GM19239 (cell line): ENCODE results near the gene DOK6.
"Not testable (repeated sequence)": the region's sequence is repeated elsewhere in the genome, so short reads cannot be mapped to it uniquely, and the experiment has no call there.

Experiments used
- DNase-seq: peaks from one replicate; pipeline ENCODE4 v3.0.0; 2011; ENCODE audit warnings: low spot score; ENCODE audit not compliant: insufficient read length
- FAIRE-seq: peaks from 2 replicates; lab custom pipeline; 2011; peaks lifted over from hg19 to GRCh38; lab: Jason Lieb, UNC

DOK6 gene

GRCh38 chr18:69841117-69841516 is 440.4 kb downstream of the DOK6 start:
- DNase-seq (no peak), FAIRE-seq (no peak)

DNA sequence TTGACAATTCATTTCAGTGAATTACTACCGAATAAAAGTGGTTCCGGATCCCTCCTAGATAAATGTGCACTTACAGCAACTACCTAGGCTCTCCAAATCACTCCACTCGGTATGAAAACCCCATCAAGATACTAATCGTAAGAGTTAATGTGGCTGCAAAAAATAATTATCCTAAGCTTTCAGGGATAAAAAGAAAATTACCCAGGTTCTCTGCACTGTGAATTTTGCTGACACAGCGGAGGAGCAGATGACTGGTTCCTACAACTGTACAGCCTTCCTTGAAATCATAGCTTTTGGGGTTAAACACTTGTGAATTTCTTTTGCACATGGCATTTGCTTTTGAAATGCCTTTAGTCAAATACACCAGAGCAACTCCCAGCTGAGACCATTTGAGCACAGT is 442.3 kb downstream of the DOK6 start:
- FAIRE-seq = no peak
- no peak for DNase-seq

GRCh38 chr18:69844656-69845055 is 444.0 kb downstream of the DOK6 start:
- DNase-seq (no peak), FAIRE-seq (no peak)

DNA sequence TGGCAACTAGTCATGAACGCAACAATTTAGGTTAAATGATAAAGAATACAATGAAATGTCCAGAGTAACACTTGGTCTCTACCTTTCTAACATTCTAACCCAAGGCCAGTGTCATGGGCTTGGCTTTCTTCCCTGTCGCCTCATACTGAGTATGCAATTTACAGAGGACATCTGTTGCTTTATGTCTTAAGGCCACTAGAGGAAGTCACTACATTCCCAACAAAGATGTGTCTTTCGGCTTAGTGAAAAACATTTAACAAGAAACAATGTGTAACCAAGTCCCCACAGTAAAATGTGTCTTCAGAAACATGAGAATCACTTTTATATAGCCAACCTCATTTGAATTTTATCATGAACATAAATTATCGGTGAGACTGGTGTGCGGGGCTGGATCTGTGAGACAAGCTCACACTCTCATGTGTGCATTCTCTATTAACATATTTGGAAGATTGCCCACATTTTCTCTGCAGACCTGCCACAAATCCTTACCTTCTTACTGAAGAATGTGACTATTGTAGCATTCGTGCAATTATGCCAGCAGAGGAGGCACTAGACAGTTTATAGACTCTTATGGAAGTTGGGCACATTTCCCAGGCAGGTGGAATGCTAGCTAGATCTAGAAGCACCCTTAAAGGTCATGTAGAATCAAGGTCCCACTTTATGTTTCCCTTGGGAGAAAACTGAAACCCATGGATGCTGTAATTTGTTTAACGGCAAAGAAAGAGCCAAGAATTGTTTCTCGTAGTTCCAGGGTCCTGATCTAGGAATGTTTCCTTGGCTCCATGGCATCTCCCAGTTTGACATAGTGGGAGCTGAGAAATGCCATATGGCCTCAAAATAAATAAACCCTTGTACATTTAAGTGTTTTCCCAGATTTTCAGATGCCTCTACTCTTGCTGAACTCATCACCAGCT is 445.2 kb downstream of the DOK6 start:
- no peak for FAIRE-seq
- DNase-seq = no peak

DNA sequence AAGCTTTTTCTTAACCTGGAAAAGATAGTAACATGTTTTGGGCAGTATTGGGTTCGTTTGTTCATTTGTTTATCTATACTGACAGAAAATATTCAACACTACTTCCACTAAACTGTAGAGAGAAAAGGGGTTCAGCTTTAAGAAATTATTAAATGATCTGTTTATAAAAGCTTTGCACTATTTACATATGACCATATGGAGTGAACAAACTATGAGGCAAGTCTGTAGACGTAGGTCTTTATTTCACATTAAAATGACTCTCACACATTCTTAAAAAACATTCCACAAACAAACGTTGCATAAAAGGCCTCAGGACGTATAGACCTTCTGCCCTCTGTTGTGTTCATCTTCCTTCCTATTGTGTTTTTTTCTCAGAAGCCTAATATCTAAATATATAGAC is 452.4 kb downstream of the DOK6 start:
- FAIRE-seq (no peak), DNase-seq (no peak)

DNA sequence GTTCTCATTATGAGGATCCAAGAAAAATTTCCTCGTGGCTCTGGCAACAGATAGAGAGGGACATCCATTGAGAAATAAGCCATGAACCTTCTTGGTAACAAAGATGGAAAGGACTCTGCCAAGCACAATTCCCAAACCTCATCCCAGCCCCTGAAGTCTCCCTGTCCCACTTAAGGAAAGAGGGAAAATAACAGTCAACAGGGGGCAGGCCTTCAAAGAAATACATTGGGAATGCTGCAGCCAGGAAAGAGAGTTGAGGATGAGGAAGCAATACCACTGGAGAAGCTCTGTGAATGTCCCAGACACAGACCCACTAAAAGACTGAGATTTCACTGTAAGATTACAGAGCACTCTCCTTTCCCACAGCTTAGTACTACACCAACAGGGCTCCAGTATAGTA is 453.8 kb downstream of the DOK6 start:
- no peak for DNase-seq
- FAIRE-seq = no peak

DNA sequence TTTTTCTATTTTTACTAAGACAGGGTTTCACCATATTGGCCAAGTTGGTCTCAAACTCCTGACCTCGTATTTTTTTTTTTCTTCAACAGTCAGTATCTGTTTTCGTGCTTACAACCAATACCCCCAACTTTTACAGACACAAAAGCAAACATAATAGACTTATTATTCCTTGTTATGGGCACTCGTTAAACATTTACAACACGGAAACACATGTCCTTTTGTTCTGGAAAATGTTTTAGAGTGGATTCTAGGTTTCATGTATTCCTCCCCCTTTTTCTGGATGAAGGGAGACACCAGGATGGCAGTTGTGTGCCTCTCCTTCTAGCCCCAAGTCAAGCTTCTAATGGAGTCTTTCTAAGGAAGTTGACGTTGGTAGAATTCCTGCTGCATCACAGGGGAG is 458.2 kb downstream of the DOK6 start:
- FAIRE-seq (no peak), DNase-seq (no peak)

- FAIRE-seq = peak; percentile 11
- DNase-seq = not testable (repeated sequence)
These were observed 464.1 kb downstream of the DOK6 start for GRCh38 chr18:69864802-69865201.

DNA sequence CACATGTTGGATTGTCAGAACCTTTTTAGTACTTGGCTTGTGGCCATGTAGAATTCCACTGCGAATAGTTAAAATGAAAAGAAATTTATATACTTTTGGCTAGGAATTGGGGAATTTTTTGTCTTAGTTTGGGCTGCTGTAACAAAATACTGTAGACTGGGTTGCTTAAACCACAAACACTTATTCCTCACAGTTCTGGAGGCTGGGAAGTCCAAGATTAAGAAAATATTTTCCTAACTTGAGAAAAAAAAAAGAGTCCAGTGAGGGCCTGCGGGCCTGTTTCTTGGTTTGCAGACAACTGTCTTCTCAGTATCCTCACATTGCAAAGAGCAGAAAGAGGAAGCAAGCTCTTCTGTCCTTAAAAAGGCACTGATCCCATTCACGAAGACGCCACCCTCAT is 465.1 kb downstream of the DOK6 start:
- DNase-seq (no peak), FAIRE-seq (no peak)

DNA sequence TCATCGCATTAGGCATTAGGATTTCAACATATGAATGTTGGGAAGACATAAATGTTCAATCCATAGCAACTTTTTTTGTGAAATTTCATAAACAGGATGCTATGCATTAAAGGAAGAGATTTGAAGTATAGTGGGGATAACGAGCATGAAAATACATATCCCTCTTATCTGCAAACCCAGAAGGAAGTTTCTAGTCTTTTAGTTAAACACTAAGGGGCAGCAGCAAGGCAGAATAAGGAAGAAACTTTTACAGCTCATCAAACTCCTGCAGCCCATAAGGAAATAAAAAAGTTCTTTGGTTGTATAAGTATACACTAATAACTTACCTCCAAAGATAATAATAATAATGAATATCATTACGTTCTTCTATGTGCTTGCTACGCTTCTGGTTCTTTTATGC is 465.5 kb downstream of the DOK6 start:
- FAIRE-seq (no peak), DNase-seq (no peak)

DNA sequence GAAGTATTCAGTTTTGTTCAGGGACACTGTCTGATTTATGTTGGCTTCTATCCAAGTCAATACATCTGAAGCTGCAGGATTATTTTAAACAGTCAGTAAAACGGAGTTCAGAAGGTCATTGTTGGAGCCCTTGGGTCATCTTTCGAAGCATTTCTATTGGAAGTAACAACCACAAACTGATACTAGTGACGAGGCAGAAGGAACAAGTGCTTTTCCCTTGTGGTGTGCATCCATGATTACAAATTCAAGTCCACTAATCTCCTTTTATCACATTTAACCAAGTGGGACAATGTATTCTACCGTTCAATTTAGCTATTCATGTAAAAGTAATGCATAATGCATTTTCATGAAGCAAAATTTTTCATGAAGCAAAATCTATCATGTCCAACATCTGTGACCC is 470.0 kb downstream of the DOK6 start:
- FAIRE-seq (no peak), DNase-seq (no peak)

DNA sequence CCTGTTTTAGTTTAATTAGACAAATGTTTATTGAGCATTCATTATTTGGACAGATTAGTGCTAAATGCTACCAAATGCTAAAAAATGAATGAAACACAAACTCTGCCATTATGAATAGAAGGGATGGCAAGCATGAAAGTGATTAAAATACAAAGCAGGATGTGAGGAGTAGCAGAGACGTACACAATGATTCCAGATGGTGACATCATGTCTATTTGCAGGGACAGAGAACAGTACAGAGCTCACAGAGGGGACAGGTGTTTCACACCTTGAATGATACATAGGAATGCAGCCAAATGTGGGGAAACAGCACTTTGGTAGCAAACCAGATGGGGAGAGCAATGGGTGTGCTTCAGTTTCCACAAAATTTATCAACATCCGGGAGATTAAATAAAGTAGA is 470.7 kb downstream of the DOK6 start:
- DNase-seq = no peak
- FAIRE-seq = no peak

GRCh38 chr18:69872661-69873060 is 472.0 kb downstream of the DOK6 start:
- DNase-seq (no peak), FAIRE-seq (no peak)

DNA sequence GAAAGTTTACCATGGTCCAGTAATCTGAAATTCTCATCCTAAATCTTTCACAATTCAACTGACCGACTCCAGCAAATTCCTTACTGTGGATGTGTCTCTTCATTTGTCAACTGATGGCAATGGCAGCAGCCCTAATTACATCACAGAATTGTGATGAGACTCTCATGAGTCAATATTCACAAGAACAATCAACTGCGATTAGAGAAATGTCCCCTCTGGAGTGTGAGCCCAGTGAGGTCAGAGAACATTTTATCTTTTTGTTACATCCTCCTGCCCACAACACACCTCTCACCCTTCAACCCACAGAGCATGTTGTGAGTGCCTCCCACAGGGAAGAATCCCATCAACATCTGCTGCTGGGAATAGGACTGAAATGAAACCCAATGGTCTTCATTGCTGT is 473.4 kb downstream of the DOK6 start:
- FAIRE-seq (no peak), DNase-seq (no peak)

DNA sequence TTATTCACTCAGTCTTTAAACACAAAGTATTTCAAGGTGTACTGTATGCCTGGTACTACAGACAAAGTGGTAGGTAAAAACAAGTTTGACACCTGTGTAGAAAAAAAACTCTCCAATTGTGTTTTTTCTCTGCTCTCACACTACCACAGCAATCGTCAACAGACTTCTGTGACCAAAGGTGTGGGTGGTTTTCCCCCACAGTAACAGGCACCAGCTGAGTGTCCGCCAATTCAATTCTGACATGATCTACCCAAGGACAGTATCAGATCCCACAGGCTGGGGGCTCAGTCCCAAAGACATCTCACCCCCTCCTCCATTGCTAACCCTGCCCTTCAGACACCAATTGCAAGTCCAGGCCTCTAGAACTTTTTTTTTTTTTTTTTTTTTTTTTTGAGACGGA is 475.8 kb downstream of the DOK6 start:
- no peak for DNase-seq
- no peak for FAIRE-seq

DNA sequence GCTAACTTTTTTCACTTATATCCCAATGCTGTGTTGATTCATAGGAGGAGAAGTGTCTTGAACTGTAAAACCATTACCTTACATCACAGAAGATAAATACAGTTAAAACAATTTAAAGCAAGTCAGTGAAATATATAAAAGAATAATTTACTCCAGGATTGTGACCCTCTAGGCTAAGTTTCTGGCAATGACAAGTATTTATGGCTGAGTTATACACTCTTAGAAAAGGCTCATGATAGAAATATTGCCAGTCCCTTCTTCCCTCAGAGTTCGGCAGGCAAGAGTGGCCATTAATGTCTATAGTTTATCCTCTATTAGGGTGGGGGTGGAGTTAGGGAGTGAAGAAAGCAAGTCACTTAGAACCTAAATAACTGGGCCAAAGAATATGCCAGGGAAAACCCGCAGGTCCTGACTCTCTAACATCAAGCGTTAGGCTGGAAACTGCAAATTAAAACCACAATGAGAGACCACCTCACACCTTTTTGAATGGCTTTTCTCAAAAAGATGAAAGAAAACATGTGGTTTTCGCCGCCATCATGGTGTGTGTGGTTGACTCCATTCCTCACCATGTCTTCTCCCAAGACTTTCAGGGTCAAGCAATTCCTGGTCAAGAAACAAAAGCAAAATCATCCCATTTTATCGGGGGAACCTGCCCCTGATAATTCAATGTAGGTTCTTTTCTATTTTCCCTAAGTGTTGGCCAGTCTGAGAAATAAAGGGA is 477.7 kb downstream of the DOK6 start:
- DNase-seq (no peak), FAIRE-seq (no peak)

GRCh38 chr18:69879051-69879450 is 478.4 kb downstream of the DOK6 start:
- not testable (repeated sequence) for DNase-seq, FAIRE-seq

DNA sequence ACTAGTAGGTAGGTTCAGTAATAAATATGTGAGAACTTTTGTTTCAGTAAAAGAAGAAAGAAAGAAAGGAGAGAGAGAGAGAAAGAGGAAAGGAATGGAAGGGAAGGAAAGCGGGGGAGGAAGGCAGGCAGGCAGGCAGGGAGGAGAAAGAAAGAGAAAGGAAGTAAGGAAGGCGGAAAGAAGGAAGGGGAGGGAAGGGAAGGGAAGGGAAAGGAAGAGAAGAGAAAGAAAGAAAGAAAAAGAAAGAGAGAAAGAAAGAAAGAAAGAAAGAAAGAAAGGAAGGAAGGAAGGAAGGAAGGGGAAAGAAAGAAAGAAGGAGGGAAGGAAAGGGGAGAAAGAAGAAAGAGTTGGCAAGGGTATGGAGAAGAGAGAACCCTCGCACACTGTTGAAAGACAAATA is 479.4 kb downstream of the DOK6 start:
- FAIRE-seq (no peak), DNase-seq (no peak)

DNA sequence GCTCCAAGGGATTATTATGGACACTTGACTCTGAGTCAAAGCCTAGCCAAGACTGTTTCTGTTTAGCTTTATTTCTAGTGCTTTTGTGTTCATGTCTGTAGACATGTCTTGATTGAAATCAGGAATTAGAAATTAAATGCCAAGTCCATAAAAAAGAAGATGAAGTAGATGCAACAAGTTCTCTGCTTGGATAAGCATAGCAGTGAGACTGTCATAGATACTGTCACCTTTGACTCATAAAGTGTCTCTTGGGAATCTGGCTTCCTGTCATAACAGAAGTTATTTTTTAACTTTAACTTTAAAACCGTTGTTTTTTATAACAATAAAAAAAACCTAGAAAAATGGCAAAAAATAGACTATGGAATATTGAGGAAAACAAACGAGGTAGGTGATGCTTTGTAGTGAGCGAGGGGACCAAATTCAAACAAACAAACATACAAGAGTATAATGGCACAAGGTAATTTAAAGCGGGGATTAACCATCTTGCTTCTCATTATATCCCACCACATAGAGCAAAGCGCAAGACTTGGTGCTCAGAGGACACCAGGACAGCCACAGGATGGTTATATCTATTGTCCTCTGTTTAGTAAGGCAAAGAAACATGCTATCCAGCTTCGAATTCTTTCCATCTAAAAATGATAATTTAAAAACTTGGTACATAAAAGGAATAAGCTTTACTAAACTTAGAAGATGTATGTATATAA is 482.4 kb downstream of the DOK6 start:
- DNase-seq (no peak), FAIRE-seq (peak; percentile 91)

DNA sequence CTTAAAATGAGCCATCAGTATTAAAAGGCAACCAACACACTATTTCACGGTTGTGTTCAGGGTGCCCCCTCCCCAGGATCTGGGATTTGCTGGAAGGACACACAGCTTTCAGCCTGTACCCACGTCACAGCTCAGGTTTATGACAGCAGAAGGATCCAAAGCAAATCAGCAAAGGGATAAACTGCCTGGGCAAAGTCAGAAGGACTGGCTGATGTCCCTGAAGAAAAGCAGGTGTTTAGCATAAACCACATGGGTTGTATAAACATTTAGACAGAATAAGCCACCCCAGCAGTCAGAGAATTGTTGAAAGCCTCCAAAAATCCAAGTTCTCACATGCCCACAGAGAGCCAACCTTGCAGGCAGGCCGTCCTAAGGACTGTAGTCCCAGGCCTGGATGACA is 483.1 kb downstream of the DOK6 start:
- FAIRE-seq (no peak), DNase-seq (no peak)

DNA sequence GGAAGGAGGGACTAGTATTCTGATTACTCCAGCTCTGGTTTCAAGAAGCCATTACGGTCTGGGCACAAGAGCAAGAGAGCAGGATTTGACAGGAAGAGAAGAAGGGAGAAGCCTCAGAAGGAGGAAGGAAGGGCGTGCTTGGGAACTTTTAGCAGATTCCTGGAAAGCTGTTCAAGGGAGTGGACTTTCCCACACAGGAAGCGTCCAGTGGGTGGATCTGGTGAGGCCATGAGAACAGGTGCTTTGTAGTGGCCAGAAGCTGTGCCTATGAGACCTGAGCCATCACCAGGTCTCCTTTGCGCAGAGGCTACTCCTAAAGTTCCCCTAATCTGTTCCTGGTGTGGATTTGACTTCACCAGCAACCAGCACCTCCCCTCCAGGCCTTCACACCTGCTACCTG is 484.7 kb downstream of the DOK6 start:
- no peak for FAIRE-seq
- no peak for DNase-seq
